Trophoblast cell (in vitro differentiated cells and primary cell): ENCODE results near the gene ADK.

Experiments
- DNase-seq, 2 donors: peaks; one replicate each; pipeline ENCODE4 v3.0.0-alpha.2; 2016
- H2AFZ ChIP-seq: 2 replicates; pipeline ENCODE4 v1.6.1; 2013; ENCODE audit warnings: low read length, moderate library complexity, mild to moderate bottlenecking; ENCODE audit not compliant: insufficient read depth, poor library complexity
- H2AK5ac ChIP-seq: 2 replicates; pipeline ENCODE4 v1.6.1; 2013; ENCODE audit warnings: mild to moderate bottlenecking, low read length
- H2BK120ac ChIP-seq: 2 replicates; pipeline ENCODE4 v1.6.1; 2013; ENCODE audit warnings: low read length, mild to moderate bottlenecking, moderate library complexity; ENCODE audit not compliant: insufficient read depth, poor library complexity
- H2BK12ac ChIP-seq: 2 replicates; pipeline ENCODE4 v1.6.1; 2013; ENCODE audit warnings: mild to moderate bottlenecking, low read length, moderate library complexity
- H2BK5ac ChIP-seq: 2 replicates; pipeline ENCODE4 v1.6.1; 2013; ENCODE audit warnings: low read length, low read depth, moderate library complexity, mild to moderate bottlenecking; ENCODE audit not compliant: poor library complexity
- H3K14ac ChIP-seq: 2 replicates; pipeline ENCODE4 v1.6.1; 2013; ENCODE audit warnings: mild to moderate bottlenecking, low read length
- H3K18ac ChIP-seq: 2 replicates; pipeline ENCODE4 v1.6.1; 2013; ENCODE audit warnings: mild to moderate bottlenecking, low read length
- H3K23ac ChIP-seq: 2 replicates; pipeline ENCODE4 v1.6.1; 2013; ENCODE audit warnings: low read length
- H3K27ac ChIP-seq: 2 replicates; pipeline ENCODE4 v1.5.1; 2013; ENCODE audit warnings: low read depth, mild to moderate bottlenecking, inconsistent platforms, low read length, moderate library complexity
- H3K27me3 ChIP-seq: 2 replicates; pipeline ENCODE4 v1.6.1; 2013; ENCODE audit warnings: inconsistent platforms, mild to moderate bottlenecking, low read length, moderate library complexity; ENCODE audit not compliant: insufficient read depth
- H3K36me3 ChIP-seq, 2 experiments: 1 replicate in 1 of 2; 2 replicates in 1 of 2; pipeline ENCODE4 v1.6.1; 2013; ENCODE audit warnings: low read length in 2 of 2, mild to moderate bottlenecking in 2 of 2, moderate library complexity in 1 of 2; ENCODE audit not compliant: insufficient read depth in 2 of 2, control insufficient read depth in 1 of 2
- H3K4ac ChIP-seq: 2 replicates; pipeline ENCODE4 v1.6.1; 2013; ENCODE audit warnings: low read depth, mild to moderate bottlenecking, low read length, moderate library complexity
- H3K4me1 ChIP-seq, 2 experiments: 1 replicate in 1 of 2; 2 replicates in 1 of 2; pipeline ENCODE4 v1.6.1; 2013; ENCODE audit warnings: low read length in 2 of 2, mild to moderate bottlenecking in 2 of 2, moderate library complexity in 1 of 2; ENCODE audit not compliant: insufficient read depth in 2 of 2, control insufficient read depth in 1 of 2
- H3K4me2 ChIP-seq: 2 replicates; pipeline ENCODE4 v1.6.1; 2013; ENCODE audit warnings: inconsistent platforms, mild to moderate bottlenecking, low read length, moderate library complexity
- H3K4me3 ChIP-seq: 2 replicates; pipeline ENCODE4 v1.5.1; 2013; ENCODE audit warnings: mild to moderate bottlenecking, low read depth, low read length, inconsistent platforms
- H3K79me1 ChIP-seq: one replicate; pipeline ENCODE4 v1.6.1; 2013; ENCODE audit warnings: low read length
- H3K79me2 ChIP-seq: 2 replicates; pipeline ENCODE4 v1.6.1; 2013; ENCODE audit warnings: low read length, mild to moderate bottlenecking; ENCODE audit not compliant: control insufficient read depth, insufficient read depth, poor library complexity
- H3K9ac ChIP-seq: 2 replicates; pipeline ENCODE4 v1.6.1; 2013; ENCODE audit warnings: mild to moderate bottlenecking, low read length
- H3K9me3 ChIP-seq: 2 replicates; pipeline ENCODE4 v1.6.1; 2013; ENCODE audit warnings: low read depth, mild to moderate bottlenecking, control low read depth, inconsistent platforms, low read length; ENCODE audit not compliant: insufficient read depth
- H4K12ac ChIP-seq: 2 replicates; pipeline ENCODE4 v1.6.1; 2013; ENCODE audit warnings: low read depth, mild to moderate bottlenecking, low read length, moderate library complexity
- H4K8ac ChIP-seq: 2 replicates; pipeline ENCODE4 v1.6.1; 2013; ENCODE audit warnings: low read depth, mild to moderate bottlenecking, low read length, moderate library complexity
- H4K91ac ChIP-seq: one replicate; pipeline ENCODE4 v1.6.1; 2013; ENCODE audit warnings: low read depth, mild to moderate bottlenecking, low read length, moderate library complexity
- WGBS: extraction: QIAGEN DNeasy Blood & Tissue Kit; methylation state at CpG from one replicate; pipeline ENCODE4 v1.1.7; 2013; ENCODE audit warnings: missing lambda C conversion rate; ENCODE audit not compliant: insufficient read length, insufficient coverage; ENCODE audit errors: extremely low coverage; 5-methylcytosine and 5-hydroxymethylcytosine counted together

The ADK gene

GRCh38 chr10:74556072-74556705 lies 405.2 kb downstream of the ADK start:
- no peak overlapping the region for H2BK12ac ChIP-seq
- no peaks in the 10 kb centered on the region for H3K36me3 ChIP-seq
- no peak overlapping the region for H4K12ac ChIP-seq
- H3K4me3 ChIP-seq = no peak overlapping the region
- no peak overlapping the region for H3K9ac ChIP-seq
- no peaks in the 10 kb centered on the region for H3K27me3 ChIP-seq
- no peak overlapping the region for H3K14ac ChIP-seq
- DNase-seq = no peak
- no peak overlapping the region for H4K91ac ChIP-seq
- H3K9me3 ChIP-seq = no peaks in the 10 kb centered on the region
- no peaks in the 10 kb centered on the region for H3K79me1 ChIP-seq
- H2BK5ac ChIP-seq = no peak overlapping the region
- no peak overlapping the region for H2AFZ ChIP-seq
- no CpG with 5 or more reads among the region's 2 CpGs for WGBS
- no peaks in the 10 kb centered on the region for H3K4me1 ChIP-seq
- no peak overlapping the region for H3K4ac ChIP-seq
- H3K4me2 ChIP-seq = no peak overlapping the region
- no peak overlapping the region for H4K8ac ChIP-seq
- H2AK5ac ChIP-seq = no peak overlapping the region
- H3K18ac ChIP-seq = no peak overlapping the region
- H3K23ac ChIP-seq = no peak overlapping the region
- H2BK120ac ChIP-seq = no peak overlapping the region
- H3K27ac ChIP-seq = no peak overlapping the region
- H3K79me2 ChIP-seq = no peaks in the 10 kb centered on the region

GRCh38 chr10:74557098-74557497 lies 406.1 kb downstream of the ADK start:
- Histone ChIP-seq H3K36me3 (no peaks in the 10 kb centered on the region), H4K12ac (no peak overlapping the region), H3K4ac (no peak overlapping the region), H3K27me3 (no peaks in the 10 kb centered on the region), H3K4me2 (no peak overlapping the region), H3K9ac (no peak overlapping the region), H3K4me3 (no peak overlapping the region), H2BK120ac (no peak overlapping the region), H3K79me1 (no peaks in the 10 kb centered on the region), H2BK5ac (no peak overlapping the region), H3K18ac (no peak overlapping the region), H2AFZ (no peak overlapping the region), H2AK5ac (no peak overlapping the region), H3K23ac (no peak overlapping the region), H4K91ac (no peak overlapping the region), H3K9me3 (no peaks in the 10 kb centered on the region), H2BK12ac (no peak overlapping the region), H3K79me2 (no peaks in the 10 kb centered on the region), H4K8ac (no peak overlapping the region), H3K4me1 (no peaks in the 10 kb centered on the region), H3K27ac (no peak overlapping the region), H3K14ac (no peak overlapping the region)
- WGBS = no CpG with 5 or more reads among the region's 1 CpG
- no peak for DNase-seq

GRCh38 chr10:74558403-74558802 lies 407.4 kb downstream of the ADK start:
- Histone ChIP-seq H3K18ac (no peak overlapping the region), H2BK5ac (no peak overlapping the region), H2AK5ac (no peak overlapping the region), H3K4ac (no peak overlapping the region), H3K79me1 (no peaks in the 10 kb centered on the region), H3K9ac (no peak overlapping the region), H4K8ac (no peak overlapping the region), H2BK12ac (no peak overlapping the region), H2AFZ (no peak overlapping the region), H3K79me2 (no peaks in the 10 kb centered on the region), H3K4me3 (no peak overlapping the region), H3K27ac (no peak overlapping the region), H3K36me3 (no peaks in the 10 kb centered on the region), H3K4me2 (no peak overlapping the region), H2BK120ac (no peak overlapping the region), H3K9me3 (no peaks in the 10 kb centered on the region), H4K12ac (no peak overlapping the region), H3K23ac (no peak overlapping the region), H4K91ac (no peak overlapping the region), H3K14ac (no peak overlapping the region), H3K27me3 (no peaks in the 10 kb centered on the region), H3K4me1 (no peaks in the 10 kb centered on the region)
- DNase-seq = no peak
- no CpG with 5 or more reads among the region's 3 CpGs for WGBS

DNA sequence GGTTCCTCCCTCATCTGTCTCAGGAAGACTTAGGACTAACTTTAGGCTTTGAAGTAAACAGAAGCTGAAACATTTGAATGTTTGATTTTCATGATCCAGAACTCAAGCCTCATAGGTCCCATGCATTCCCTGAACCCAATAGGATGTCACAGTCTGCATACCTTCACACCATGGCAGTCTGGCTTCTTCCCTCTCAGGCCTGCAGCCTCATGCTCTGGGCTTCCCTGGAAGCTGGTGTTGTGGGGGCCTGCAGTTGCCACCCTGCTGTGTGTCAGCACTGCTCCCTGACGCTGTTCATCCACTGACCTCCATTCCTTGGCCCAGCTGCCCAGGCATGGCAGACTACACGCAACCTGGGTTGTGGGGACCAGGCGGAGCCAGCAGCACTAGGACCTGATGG lies 407.9 kb downstream of the ADK start:
- no peaks in the 10 kb centered on the region for H3K27me3 ChIP-seq
- H3K4me1 ChIP-seq = no peaks in the 10 kb centered on the region
- no peak overlapping the region for H3K18ac ChIP-seq
- H2AFZ ChIP-seq = no peak overlapping the region
- H2AK5ac ChIP-seq = no peak overlapping the region
- H2BK5ac ChIP-seq = no peak overlapping the region
- WGBS = no CpG with 5 or more reads among the region's 3 CpGs
- H3K9ac ChIP-seq = no peak overlapping the region
- H2BK120ac ChIP-seq = no peak overlapping the region
- H3K9me3 ChIP-seq = no peaks in the 10 kb centered on the region
- H3K4ac ChIP-seq = no peak overlapping the region
- no peaks in the 10 kb centered on the region for H3K36me3 ChIP-seq
- DNase-seq = no peak
- no peaks in the 10 kb centered on the region for H3K79me2 ChIP-seq
- no peak overlapping the region for H3K4me3 ChIP-seq
- H3K27ac ChIP-seq = no peak overlapping the region
- peak overlapping the region; percentile 18 for H3K23ac ChIP-seq
- H2BK12ac ChIP-seq = no peak overlapping the region
- no peak overlapping the region for H4K12ac ChIP-seq
- no peak overlapping the region for H3K14ac ChIP-seq
- H4K91ac ChIP-seq = no peak overlapping the region
- H3K79me1 ChIP-seq = no peaks in the 10 kb centered on the region
- no peak overlapping the region for H3K4me2 ChIP-seq
- H4K8ac ChIP-seq = no peak overlapping the region
